GM21576 (cell line): ENCODE measurements around the gene GOLGA6A.

ENCODE experiments used
- ATAC-seq: cut with Tn5 transposase; IDR thresholded peaks from one replicate; pipeline ENCODE4 v1.9.1; 2021; ENCODE audit warnings: mild to moderate bottlenecking, moderate library complexity; ENCODE audit not compliant: unreplicated experiment

The GOLGA6A gene

GRCh38 chr15:74037171-74038117 is 44.9 kb downstream of the GOLGA6A start:
- ATAC-seq: no peak

DNA sequence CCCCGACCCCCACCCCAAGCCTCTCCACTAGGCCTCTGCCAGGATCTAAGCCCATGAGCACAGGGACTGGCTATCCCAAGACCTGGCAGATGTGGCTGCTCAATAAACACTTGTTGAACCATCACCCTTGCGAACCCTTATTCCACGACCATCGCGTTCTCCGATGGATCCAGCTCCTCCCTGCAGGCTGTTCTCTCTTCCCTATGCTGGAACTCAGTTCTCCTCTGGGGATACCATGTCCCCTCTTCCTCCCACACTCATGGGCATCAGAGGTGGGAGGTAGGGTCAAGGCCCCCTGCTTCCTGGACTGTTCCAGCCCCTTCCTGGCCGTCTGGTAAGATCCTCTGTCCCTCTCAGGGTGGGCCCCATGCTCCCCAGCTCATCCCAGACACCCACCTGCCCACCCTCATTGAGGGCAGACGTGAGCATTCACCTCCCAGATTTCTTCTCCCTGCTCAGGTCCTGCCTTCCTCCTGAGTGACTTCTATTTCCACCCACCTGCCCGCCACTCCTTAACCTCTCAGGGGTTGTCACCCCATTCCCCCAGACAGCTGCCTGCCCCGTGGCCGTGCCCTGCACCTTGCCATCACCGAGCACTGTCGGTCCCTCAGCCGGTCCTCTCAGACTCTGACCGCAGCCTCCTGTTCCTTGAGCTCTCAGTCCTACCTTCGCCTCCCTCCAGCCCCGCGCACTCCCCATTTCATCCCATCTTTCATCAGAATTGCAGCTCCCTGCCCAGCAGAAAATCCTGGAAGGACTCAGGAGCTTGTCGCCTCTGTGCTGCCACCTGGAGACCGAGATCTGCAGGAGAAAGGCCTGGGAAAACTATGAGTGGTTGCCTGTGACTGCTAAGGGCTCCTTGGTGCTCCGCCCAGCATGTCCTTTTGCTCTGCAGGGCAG is 45.8 kb downstream of the GOLGA6A start:
- no peak for ATAC-seq

- ATAC-seq: no peak
These were observed 47.0 kb downstream of the GOLGA6A start for GRCh38 chr15:74035121-74036017.

DNA sequence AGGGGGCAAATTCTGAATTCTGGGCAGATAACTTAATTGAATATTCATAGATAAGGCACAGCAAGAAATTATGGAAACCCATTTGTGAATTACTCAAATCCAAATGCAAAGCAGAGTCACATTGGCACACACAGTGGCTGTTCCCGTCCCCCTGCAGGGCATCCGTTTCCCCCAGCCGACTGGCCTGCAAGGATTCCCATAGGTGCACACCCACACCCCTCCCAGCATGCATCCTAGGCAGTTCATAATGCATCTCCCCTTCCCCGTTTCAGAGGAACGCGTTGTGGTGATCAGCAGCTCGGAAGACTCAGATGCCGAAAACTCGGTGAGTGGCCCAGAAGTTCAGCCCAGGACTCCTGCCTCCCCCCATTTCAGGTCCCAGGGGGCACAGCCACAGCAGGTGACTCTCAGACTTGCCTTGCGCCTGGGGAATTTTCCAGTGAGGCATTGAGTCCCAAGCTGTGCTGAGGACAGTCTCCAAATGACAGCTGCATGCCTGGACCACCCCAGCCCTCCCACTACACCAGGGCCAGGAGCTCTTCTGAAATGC is 48.1 kb downstream of the GOLGA6A start:
- ATAC-seq: no peak

GRCh38 chr15:74032606-74033561 is 49.5 kb downstream of the GOLGA6A start:
- no peak for ATAC-seq

- no peak for ATAC-seq
These were observed 50.3 kb downstream of the GOLGA6A start for GRCh38 chr15:74032046-74032445.

- ATAC-seq: no peak
These were observed 53.7 kb downstream of the GOLGA6A start for GRCh38 chr15:74028646-74029045.

GRCh38 chr15:74027688-74028087 is 54.7 kb downstream of the GOLGA6A start:
- ATAC-seq: no peak

GRCh38 chr15:74025436-74025835 is 56.9 kb downstream of the GOLGA6A start:
- ATAC-seq: no peak

DNA sequence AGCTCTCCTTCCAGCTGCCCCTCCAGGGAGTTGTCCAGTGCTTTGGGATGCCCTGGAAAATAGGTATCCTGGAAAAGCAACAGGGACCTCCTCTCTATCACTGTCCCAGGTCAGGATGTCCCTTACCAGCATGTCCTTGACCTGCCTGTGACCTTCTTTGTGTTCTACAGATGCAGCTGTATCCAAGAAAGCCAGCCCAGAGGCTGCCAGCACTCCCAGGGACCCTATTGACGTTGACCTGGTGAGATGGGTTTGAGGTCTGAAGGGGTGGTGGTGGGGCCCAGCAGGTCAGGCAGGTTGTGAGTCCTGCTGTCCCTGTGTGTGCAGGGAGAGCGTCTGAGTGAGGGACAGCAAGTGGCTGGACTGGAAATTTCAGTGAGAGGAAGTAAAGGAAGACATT is 57.7 kb downstream of the GOLGA6A start:
- ATAC-seq: no peak

DNA sequence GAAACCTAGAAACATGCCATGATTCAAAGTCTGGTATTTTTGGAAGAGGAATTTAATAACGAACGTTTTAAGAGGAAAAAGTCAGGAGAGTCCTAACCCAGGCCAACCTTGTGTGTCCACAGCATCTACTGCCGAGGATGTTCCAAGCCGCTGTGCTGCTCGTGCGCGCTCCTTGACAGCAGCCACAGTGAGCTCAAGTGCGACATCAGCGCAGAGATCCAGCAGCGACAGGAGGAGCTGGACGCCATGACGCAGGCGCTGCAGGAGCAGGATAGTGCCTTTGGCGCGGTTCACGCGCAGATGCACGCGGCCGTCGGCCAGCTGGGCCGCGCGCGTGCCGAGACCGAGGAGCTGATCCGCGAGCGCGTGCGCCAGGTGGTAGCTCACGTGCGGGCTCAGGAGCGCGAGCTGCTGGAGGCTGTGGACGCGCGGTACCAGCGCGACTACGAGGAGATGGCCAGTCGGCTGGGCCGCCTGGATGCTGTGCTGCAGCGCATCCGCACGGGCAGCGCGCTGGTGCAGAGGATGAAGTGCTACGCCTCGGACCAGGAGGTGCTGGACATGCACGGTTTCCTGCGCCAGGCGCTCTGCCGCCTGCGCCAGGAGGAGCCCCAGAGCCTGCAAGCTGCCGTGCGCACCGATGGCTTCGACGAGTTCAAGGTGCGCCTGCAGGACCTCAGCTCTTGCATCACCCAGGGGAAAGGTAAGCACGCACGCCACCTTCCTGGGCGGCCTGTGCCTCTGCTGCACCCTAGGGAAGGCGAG is 59.5 kb downstream of the GOLGA6A start:
- no peak for ATAC-seq
